Panc1 (cell line): ENCODE measurements around the gene REV3L. TPM values are rescaled to one million over a fixed set of nuclear protein-coding genes. Genes with fewer than 3 reads are reported as not detected.

Source experiments
- ATAC-seq: fragments of 200-7000 bp; cut with Tn5 transposase; 2 replicates; pipeline ENCODE4 v1.9.1; 2020; ENCODE audit warnings: mild to moderate bottlenecking, moderate library complexity
- BruUV-seq: library from RNA; stranded (reverse); fragments of 400-500 nt; replicated peaks from 2 replicates; lab custom pipeline; 2021; lab: Mats Ljungman, UMichigan
- CTCF ChIA-PET: fragments of 300-600 bp; sonication (Branson Sonifier 250); formaldehyde crosslinking; loops from one replicate; lab custom pipeline; 2022; ENCODE audit warnings: antibody characterized with exemption; lab: Charles Lee
- POLR2A ChIA-PET: fragments of 300-600 bp; sonication (Branson Sonifier 250); formaldehyde crosslinking; loops from one replicate; lab custom pipeline; 2022; ENCODE audit warnings: antibody characterized with exemption; lab: Charles Lee
- DNase-seq: peaks from one replicate; pipeline ENCODE4 v3.0.0-alpha.2; 2010; ENCODE audit warnings: low read depth, low spot score
- H3K27ac ChIP-seq: 2 replicates; pipeline ENCODE4 v1.5.1; 2011; ENCODE audit warnings: mild to moderate bottlenecking, low read length, inconsistent platforms
- H3K27me3 ChIP-seq: fragments of 200-500 bp; sonication (Bioruptor generic); 2 replicates; pipeline ENCODE4 v1.6.0; 2014; ENCODE audit warnings: low read length, inconsistent platforms; ENCODE audit not compliant: control insufficient read depth, insufficient read depth
- H3K36me3 ChIP-seq: fragments of 200-500 bp; sonication (Bioruptor generic); 2 replicates; pipeline ENCODE4 v1.5.1; 2014; ENCODE audit warnings: inconsistent platforms, mild to moderate bottlenecking, low read length, moderate library complexity; ENCODE audit not compliant: control insufficient read depth, insufficient read depth
- H3K4me1 ChIP-seq: 2 replicates; pipeline ENCODE4 v1.5.1; 2011; ENCODE audit warnings: inconsistent platforms, mild to moderate bottlenecking, low read length, moderate library complexity; ENCODE audit not compliant: control insufficient read depth, insufficient read depth
- H3K4me3 ChIP-seq, 2 experiments: 2 replicates each; pipeline ENCODE4 v1.5.1; 2011 to 2012; ENCODE audit warnings: low read depth in 2 of 2, low read length in 2 of 2, mild to moderate bottlenecking in 2 of 2, inconsistent platforms in 1 of 2, moderate library complexity in 1 of 2
- H3K9me3 ChIP-seq: fragments of 200-500 bp; sonication (Bioruptor generic); 2 replicates; pipeline ENCODE4 v1.5.1; 2014; ENCODE audit warnings: low read depth, mild to moderate bottlenecking, inconsistent platforms, low read length, moderate library complexity; ENCODE audit not compliant: control insufficient read depth, insufficient read depth
- CTCF ChIP-seq: fragments of 450-650 bp; IDR thresholded peaks from 2 replicates; pipeline ENCODE4 v1.5.1; 2017; ENCODE audit warnings: mild to moderate bottlenecking
- POLR2AphosphoS5 ChIP-seq: IDR thresholded peaks from 2 replicates; pipeline ENCODE4 v1.6.1; 2012; ENCODE audit warnings: mild to moderate bottlenecking, low read depth, low read length, moderate library complexity
- REST ChIP-seq, 2 experiments: IDR thresholded peaks; 2 replicates each; pipeline ENCODE4 v1.6.1; 2011 to 2012; ENCODE audit warnings: low read depth in 2 of 2, control low read depth in 1 of 2, low read length in 1 of 2, mild to moderate bottlenecking in 1 of 2, moderate library complexity in 1 of 2; ENCODE audit not compliant: insufficient read depth in 1 of 2
- SIN3A ChIP-seq: IDR thresholded peaks from 2 replicates; pipeline ENCODE4 v1.6.1; 2012; ENCODE audit warnings: low read depth, mild to moderate bottlenecking, low read length, moderate library complexity, borderline replicate concordance; ENCODE audit not compliant: insufficient read depth
- TCF7L2 ChIP-seq: IDR thresholded peaks from 2 replicates; pipeline ENCODE4 v1.6.1; 2011; ENCODE audit warnings: mild to moderate bottlenecking, low read depth, low read length, inconsistent platforms
- in situ Hi-C: cut with HindIII; loops from 2 replicates; pipeline ENCODE4 v1.10.0; 2016; ENCODE audit warnings: low sequenced_read_pairs, low pct_unique_long_range_greater_than_20kb
- intact Hi-C: fragments of 100-400 bp; cut with micrococcal nuclease; formaldehyde crosslinking; loops from one replicate; pipeline ENCODE4 v1.10.0; 2022; ENCODE audit not compliant: unreplicated experiment
- total RNA-seq: library from RNA; stranded (reverse); gene quantifications from one replicate; pipeline ENCODE4 v1.2.1, GENCODE V29; 2021; ENCODE audit not compliant: unreplicated experiment

The REV3L gene
- total RNA-seq, 1 experiment from 2014 or later = 44.8 TPM

- Histone ChIP-seq H3K27me3 (no peaks in the 10 kb centered on the region), H3K27ac (peak overlapping the region; percentile 7; the same call in 1 of the 2 replicates), H3K4me3 (no peak overlapping the region), H3K36me3 (no peaks in the 10 kb centered on the region), H3K9me3 (no peaks in the 10 kb centered on the region), H3K4me1 (peaks cover 13% of the 10 kb centered on the region; the same call in 1 of the 2 replicates)
- TF ChIP-seq CTCF = no peak
- TF ChIP-seq REST (IDR thresholded peaks at IDR 0.05; ENCODE audit: insufficient read depth in 1 of 2, low read depth in 2 of 2, low read length in 1 of 2) = no peak
- TF ChIP-seq TCF7L2 = no peak
- TF ChIP-seq SIN3A = no peak
- TF ChIP-seq POLR2AphosphoS5 = no peak
- ChIA-PET POLR2A (no interaction called here), CTCF (no interaction called here)
- in situ Hi-C loops (no loop called here), intact Hi-C loops (no loop called here)
- no peak for DNase-seq
- ATAC-seq = peak; percentile 29; the same call in 1 of the 2 replicates
- no TSS peak for BruUV-seq
Observed at GRCh38 chr6:111522393-111523020, 39.5 kb upstream of the REV3L start.

GRCh38 chr6:111521497-111522270 lies 38.7 kb upstream of the REV3L start:
- TF ChIP-seq POLR2AphosphoS5 = no peak
- no peak for TF ChIP-seq TCF7L2
- TF ChIP-seq CTCF = no peak
- no peak for TF ChIP-seq REST (IDR thresholded peaks at IDR 0.05; ENCODE audit: insufficient read depth in 1 of 2, low read depth in 2 of 2, low read length in 1 of 2)
- TF ChIP-seq SIN3A = no peak
- BruUV-seq = no TSS peak
- Histone ChIP-seq H3K4me1 (peaks cover 13% of the 10 kb centered on the region; the same call in 1 of the 2 replicates), H3K36me3 (no peaks in the 10 kb centered on the region), H3K27me3 (no peaks in the 10 kb centered on the region), H3K9me3 (no peaks in the 10 kb centered on the region), H3K27ac (peak overlapping the region; percentile 7; the same call in 1 of the 2 replicates), H3K4me3 (no peak overlapping the region)
- CTCF ChIA-PET = no interaction called here
- no peak for DNase-seq
- intact Hi-C loops = no loop called here
- in situ Hi-C loops = no loop called here
- ATAC-seq = no peak
- POLR2A ChIA-PET = no interaction called here
